BJ (cell line): ENCODE data around the gene LAMP5. TPM values are rescaled to one million over a fixed set of nuclear protein-coding genes. Genes with fewer than 3 reads are reported as not detected.

Experiments
- CTCF ChIA-PET: fragments of 350-600 bp; formaldehyde crosslinking; extraction: SDS; loops from one replicate; lab custom pipeline; 2021; ENCODE audit warnings: antibody characterized with exemption, inconsistent platforms; lab: Yijun Ruan, JAX
- POLR2A ChIA-PET: fragments of 300-600 bp; sonication (Branson Sonifier 250); formaldehyde crosslinking; extraction: SDS; loops from one replicate; lab custom pipeline; 2021; ENCODE audit warnings: antibody characterized with exemption; lab: Charles Lee
- DNase-seq: peaks from one replicate; pipeline ENCODE4 v3.0.0-alpha.2; 2011; ENCODE audit warnings: low read depth
- H3K27me3 ChIP-seq: 2 replicates; pipeline ENCODE4 v1.6.0; 2011; ENCODE audit warnings: low read length; ENCODE audit not compliant: control insufficient read depth, insufficient read depth
- H3K36me3 ChIP-seq: 2 replicates; pipeline ENCODE4 v1.5.1; 2011; ENCODE audit warnings: low read length; ENCODE audit not compliant: control insufficient read depth, insufficient read depth
- H3K4me3 ChIP-seq: 2 replicates; pipeline ENCODE4 v1.5.1; 2011; ENCODE audit warnings: low read depth, mild to moderate bottlenecking, control low read depth, low read length
- polyA plus RNA-seq: library from polyadenylated mRNA; depleted of rRNA; stranded (reverse); fragments of >200 nt; gene quantifications from 2 replicates; pipeline ENCODE4 v1.2.3, GENCODE V29; 2011
- TF ChIP-seq, protein P1 (sequence below): IDR thresholded peaks from 2 replicates; pipeline ENCODE4 v1.5.1; 2011; ENCODE audit warnings: low read depth, mild to moderate bottlenecking, control low read depth, inconsistent platforms, low read length, moderate library complexity; ENCODE audit not compliant: insufficient read depth

The LAMP5 gene
- polyA plus RNA-seq, 1 experiment: 0.12 TPM

DNA sequence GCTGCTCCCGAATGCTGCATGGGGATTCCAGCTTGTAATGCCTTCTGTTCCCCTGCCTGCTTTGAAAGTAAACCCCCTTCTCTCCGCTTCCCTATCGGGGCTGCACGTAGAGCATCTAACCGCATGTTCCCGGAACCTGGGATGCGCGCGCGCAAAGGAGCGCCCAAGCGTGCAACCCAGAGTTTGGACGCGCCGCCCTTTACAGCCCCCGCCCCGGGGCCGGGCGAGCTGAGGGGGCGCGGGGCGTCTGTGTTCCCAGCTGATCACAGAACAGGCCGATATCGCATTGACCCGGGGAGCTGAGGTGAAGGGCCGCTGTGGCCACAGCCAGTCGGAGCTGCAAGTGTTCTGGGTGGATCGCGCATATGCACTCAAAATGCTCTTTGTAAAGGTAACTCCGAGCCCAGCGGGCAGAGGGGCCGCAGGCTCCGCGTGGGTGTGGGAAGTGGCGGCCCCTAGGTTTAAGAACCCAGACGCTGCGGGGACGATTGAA is 1.4 kb downstream of the LAMP5 start:
- ChIA-PET POLR2A (no interaction called here), CTCF (interaction anchor here (1.0 to 1.2 kb wide), 2 partner anchors 27 to 97 kb away, joined by 3 read pairs; no protein-coding TSS in a partner anchor)
- TF ChIP-seq, protein P1, sequence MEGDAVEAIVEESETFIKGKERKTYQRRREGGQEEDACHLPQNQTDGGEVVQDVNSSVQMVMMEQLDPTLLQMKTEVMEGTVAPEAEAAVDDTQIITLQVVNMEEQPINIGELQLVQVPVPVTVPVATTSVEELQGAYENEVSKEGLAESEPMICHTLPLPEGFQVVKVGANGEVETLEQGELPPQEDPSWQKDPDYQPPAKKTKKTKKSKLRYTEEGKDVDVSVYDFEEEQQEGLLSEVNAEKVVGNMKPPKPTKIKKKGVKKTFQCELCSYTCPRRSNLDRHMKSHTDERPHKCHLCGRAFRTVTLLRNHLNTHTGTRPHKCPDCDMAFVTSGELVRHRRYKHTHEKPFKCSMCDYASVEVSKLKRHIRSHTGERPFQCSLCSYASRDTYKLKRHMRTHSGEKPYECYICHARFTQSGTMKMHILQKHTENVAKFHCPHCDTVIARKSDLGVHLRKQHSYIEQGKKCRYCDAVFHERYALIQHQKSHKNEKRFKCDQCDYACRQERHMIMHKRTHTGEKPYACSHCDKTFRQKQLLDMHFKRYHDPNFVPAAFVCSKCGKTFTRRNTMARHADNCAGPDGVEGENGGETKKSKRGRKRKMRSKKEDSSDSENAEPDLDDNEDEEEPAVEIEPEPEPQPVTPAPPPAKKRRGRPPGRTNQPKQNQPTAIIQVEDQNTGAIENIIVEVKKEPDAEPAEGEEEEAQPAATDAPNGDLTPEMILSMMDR: no peak
- H3K27me3 ChIP-seq: peaks cover 40% of the 10 kb centered on the region
- no peak overlapping the region for H3K4me3 ChIP-seq
- no peaks in the 10 kb centered on the region for H3K36me3 ChIP-seq
- no peak for DNase-seq

DNA sequence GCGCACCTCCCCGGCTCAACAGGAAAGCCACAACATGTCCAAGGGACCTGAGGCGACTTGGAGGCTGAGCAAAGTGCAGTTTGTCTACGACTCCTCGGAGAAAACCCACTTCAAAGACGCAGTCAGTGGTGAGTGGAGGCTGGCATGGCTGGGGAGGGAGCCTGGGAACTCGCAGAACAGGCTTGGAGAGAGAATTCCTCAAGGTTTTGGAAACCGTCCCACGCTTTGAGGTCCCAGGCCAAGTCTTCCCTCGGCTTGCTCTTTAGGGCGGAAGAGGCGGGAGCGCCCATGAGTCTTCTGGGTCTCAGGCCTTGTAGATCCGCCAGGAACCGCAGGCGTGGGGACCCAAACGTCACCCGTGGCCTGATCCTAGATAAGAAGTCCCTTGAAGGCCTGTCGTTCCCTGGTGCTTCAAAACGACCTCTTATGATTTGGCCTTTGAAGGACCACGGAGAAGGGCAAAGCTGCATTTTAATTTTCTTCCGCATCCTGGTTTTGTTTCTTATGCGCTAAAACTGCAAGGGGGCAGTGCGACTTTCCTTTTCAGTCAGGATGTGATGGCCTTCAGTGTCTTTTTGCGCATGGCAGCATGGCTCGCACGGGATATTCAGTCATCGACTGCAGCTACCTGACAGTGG is 2.0 kb downstream of the LAMP5 start:
- POLR2A ChIA-PET: no interaction called here
- TF ChIP-seq, protein P1: no peak
- CTCF ChIA-PET: no interaction called here
- peaks cover 41% of the 10 kb centered on the region for H3K27me3 ChIP-seq
- no peaks in the 10 kb centered on the region for H3K36me3 ChIP-seq
- DNase-seq: no peak
- no peak overlapping the region for H3K4me3 ChIP-seq

DNA sequence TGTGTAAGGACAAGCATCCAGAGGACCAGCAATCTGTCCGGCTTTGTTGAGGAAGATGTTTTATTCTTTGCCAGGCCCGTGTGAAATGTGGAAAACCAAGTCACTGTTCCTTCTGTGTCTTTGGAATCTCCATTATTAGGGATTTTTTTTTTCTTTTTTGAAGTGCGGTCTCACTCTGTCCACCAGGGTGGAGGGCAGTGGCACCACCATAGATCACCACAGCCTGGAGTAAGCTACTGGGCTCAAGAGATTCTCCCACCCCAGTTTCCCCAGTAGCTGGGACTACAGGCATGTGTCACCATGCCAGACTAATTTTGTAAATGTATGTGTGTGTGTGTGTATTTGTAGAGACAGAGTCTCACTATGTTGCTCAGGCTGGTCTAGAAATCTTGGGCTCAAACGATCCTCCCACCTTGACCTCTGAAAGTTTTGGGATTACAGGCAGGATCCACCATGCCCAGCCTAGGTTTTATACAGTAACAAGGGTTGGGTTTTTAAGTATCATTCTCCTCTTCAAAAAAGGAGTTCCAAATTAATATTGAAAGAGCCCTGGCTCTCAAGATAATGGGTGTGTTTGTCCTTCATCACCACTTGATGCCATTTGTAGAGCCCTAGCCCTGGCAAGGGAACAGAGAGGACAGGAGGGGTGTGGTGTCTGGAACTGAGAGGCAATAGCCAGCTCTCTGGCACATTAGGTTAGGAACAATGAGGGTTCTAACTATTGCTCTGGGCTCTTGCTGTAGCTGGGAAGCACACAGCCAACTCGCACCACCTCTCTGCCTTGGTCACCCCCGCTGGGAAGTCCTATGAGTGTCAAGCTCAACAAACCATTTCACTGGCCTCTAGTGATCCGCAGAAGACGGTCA is 3.1 kb downstream of the LAMP5 start:
- Histone ChIP-seq H3K4me3 (no peak overlapping the region), H3K27me3 (peaks cover 41% of the 10 kb centered on the region), H3K36me3 (no peaks in the 10 kb centered on the region)
- TF ChIP-seq, protein P1: no peak
- POLR2A ChIA-PET: no interaction called here
- DNase-seq: no peak
- CTCF ChIA-PET: interaction anchor here (1.1 kb wide), 1 partner anchor 10 kb away, joined by 3 read pairs; no protein-coding TSS in a partner anchor

DNA sequence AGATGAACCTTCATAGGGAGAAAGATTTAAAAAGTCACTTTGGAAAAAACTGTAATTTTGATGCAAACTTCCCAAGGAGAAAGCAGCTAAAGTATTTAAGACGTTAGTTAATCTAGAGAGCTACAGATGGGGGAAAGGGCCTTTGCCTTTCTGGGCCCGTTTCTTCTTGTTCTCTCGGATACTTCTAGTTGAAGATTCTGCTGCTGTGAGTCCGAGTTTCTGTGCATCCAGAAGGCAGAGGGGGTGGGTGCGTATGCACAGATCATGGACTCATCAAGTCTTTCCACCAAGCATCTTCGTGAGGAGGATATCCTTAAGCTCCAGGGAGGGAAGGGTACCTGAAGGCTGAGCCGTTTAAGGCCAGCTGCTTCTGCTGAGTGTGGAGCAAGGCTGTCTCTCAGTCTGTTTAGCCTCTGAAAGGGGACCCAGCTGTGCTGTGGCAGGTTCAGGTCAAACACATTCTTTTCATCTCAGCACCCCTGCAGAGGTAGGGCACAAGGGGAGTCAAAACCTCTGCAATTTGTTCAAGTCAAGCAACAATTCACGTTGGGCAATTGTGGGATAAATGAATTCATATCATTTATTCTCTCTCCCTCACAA is 4.3 kb downstream of the LAMP5 start:
- no peaks in the 10 kb centered on the region for H3K36me3 ChIP-seq
- peaks cover 41% of the 10 kb centered on the region for H3K27me3 ChIP-seq
- no peak for DNase-seq
- CTCF ChIA-PET: interaction anchor here (1.2 kb wide), 1 partner anchor 16 kb away, joined by 3 read pairs; no protein-coding TSS in a partner anchor
- no peak overlapping the region for H3K4me3 ChIP-seq
- TF ChIP-seq, protein P1: no peak
- POLR2A ChIA-PET: no interaction called here

DNA sequence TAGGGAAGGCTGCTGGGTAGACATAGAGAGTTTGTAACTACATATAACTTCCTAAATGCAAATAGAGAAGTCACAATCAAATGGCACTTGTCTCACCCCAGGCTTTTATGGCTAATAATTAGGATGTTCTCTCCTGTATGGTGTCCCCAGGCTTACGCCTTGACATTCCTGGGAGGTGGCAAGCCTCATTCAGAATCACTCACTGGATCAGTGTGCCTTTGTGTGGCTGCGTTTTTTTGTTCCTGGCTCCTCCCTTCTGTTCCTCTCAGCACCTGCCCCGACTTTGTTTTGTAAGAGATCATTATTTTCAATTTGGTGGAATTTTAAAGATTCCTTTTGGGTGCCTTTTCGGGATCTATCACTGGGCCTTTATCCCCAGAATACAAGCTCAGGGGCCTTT is 5.7 kb downstream of the LAMP5 start:
- Histone ChIP-seq H3K4me3 (no peak overlapping the region), H3K27me3 (peaks cover 31% of the 10 kb centered on the region), H3K36me3 (no peaks in the 10 kb centered on the region)
- ChIA-PET CTCF (no interaction called here), POLR2A (no interaction called here)
- TF ChIP-seq, protein P1: no peak
- no peak for DNase-seq
